ENCODE measurements around the gene RGPD6.
"Not testable (repeated sequence)": the region's sequence is repeated elsewhere in the genome, so short reads cannot be mapped to it uniquely, and the experiment has no call there.

- TF ChIP-seq CTCF (IDR thresholded peaks at IDR 0.05); ZFX (IDR thresholded peaks at IDR 0.05; ENCODE audit: borderline replicate concordance): not testable (repeated sequence)
Measured at GRCh38 chr2:110494488-110494887, 82.5 kb downstream of the RGPD6 start.
